HL-60 (cell line): Measurements from ENCODE around the gene LRRC49.

Experiments used
- DNase-seq, 2 experiments: peaks; one replicate each; pipeline ENCODE4 v3.0.0-alpha.2; 2010 to 2020; ENCODE audit warnings: low read depth in 1 of 2, low spot score in 1 of 2
- H3K27ac ChIP-seq: fragments of 250-450 bp; sonication (Bioruptor Pico); replicated peaks from 2 replicates; pipeline ENCODE4 v1.5.1; 2020; ENCODE audit warnings: mild to moderate bottlenecking, moderate library complexity
- H3K27me3 ChIP-seq: fragments of 250-450 bp; sonication (Bioruptor Pico); 2 replicates; pipeline ENCODE4 v1.5.1; 2021; ENCODE audit warnings: mild to moderate bottlenecking, moderate library complexity; ENCODE audit not compliant: insufficient read depth, poor library complexity, severe bottlenecking
- H3K4me3 ChIP-seq: replicated peaks from 2 replicates; pipeline ENCODE4 v1.5.1; 2011; ENCODE audit warnings: mild to moderate bottlenecking, control low read depth, low read length; ENCODE audit not compliant: insufficient read depth
- GABPA ChIP-seq: IDR thresholded peaks from 2 replicates; pipeline ENCODE4 v1.6.1; 2012; ENCODE audit warnings: low read depth
- POLR2AphosphoS5 ChIP-seq: IDR thresholded peaks from 2 replicates; pipeline ENCODE4 v1.6.1; 2012; ENCODE audit warnings: low read depth
- SPI1 ChIP-seq: IDR thresholded peaks from 2 replicates; pipeline ENCODE4 v1.6.1; 2012; ENCODE audit warnings: low read depth, mild to moderate bottlenecking, borderline replicate concordance
- TF ChIP-seq, protein P1 (sequence below): IDR thresholded peaks from one replicate; pipeline ENCODE4 v1.5.1; 2011; ENCODE audit warnings: low read length, control low read depth, inconsistent platforms; ENCODE audit not compliant: insufficient read depth
- TF ChIP-seq, protein P2 (sequence below): IDR thresholded peaks from 2 replicates; pipeline ENCODE4 v1.6.1; 2012; ENCODE audit warnings: low read depth; ENCODE audit not compliant: insufficient replicate concordance

The LRRC49 gene

DNA sequence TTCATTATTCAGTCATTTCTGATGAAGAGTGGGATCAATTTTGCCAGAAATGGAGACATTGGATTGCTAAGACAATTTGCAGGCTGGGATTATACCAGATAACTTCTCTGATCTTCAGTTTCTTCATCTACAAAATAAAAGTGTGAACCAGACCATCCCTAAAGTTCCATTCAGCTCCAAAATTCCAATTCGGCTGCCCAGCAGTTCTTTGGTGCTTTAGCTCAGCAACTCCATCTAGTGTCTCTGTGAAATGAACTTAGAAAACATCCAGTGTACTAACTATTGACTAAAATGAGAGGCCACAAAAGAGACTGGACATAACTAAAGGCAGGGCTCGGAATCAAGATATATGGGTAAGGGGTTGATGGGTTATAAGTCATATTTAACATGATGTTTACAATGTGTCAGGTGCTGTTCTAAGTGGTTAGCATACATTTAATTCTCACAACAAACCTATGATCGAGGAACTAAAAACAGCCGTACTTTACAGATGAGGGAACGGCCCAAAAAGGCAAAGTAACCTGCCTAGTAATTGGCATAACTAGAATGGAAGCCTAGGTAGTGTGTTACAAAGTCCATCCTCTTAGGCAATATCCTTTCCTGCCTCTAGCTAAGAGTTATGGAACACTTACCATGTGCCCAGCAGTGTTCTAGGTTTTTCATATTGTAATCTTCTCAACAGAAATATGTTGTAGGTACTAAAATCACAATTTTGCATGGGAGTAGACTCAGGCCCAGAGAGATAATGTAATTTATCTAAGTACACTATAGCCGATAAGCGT is 17.4 kb upstream of the LRRC49 start:
- no peak for DNase-seq
- TF ChIP-seq, protein P1, sequence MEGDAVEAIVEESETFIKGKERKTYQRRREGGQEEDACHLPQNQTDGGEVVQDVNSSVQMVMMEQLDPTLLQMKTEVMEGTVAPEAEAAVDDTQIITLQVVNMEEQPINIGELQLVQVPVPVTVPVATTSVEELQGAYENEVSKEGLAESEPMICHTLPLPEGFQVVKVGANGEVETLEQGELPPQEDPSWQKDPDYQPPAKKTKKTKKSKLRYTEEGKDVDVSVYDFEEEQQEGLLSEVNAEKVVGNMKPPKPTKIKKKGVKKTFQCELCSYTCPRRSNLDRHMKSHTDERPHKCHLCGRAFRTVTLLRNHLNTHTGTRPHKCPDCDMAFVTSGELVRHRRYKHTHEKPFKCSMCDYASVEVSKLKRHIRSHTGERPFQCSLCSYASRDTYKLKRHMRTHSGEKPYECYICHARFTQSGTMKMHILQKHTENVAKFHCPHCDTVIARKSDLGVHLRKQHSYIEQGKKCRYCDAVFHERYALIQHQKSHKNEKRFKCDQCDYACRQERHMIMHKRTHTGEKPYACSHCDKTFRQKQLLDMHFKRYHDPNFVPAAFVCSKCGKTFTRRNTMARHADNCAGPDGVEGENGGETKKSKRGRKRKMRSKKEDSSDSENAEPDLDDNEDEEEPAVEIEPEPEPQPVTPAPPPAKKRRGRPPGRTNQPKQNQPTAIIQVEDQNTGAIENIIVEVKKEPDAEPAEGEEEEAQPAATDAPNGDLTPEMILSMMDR = no peak
- TF ChIP-seq POLR2AphosphoS5 (no peak), SPI1 (no peak), GABPA (no peak)
- TF ChIP-seq, protein P2, sequence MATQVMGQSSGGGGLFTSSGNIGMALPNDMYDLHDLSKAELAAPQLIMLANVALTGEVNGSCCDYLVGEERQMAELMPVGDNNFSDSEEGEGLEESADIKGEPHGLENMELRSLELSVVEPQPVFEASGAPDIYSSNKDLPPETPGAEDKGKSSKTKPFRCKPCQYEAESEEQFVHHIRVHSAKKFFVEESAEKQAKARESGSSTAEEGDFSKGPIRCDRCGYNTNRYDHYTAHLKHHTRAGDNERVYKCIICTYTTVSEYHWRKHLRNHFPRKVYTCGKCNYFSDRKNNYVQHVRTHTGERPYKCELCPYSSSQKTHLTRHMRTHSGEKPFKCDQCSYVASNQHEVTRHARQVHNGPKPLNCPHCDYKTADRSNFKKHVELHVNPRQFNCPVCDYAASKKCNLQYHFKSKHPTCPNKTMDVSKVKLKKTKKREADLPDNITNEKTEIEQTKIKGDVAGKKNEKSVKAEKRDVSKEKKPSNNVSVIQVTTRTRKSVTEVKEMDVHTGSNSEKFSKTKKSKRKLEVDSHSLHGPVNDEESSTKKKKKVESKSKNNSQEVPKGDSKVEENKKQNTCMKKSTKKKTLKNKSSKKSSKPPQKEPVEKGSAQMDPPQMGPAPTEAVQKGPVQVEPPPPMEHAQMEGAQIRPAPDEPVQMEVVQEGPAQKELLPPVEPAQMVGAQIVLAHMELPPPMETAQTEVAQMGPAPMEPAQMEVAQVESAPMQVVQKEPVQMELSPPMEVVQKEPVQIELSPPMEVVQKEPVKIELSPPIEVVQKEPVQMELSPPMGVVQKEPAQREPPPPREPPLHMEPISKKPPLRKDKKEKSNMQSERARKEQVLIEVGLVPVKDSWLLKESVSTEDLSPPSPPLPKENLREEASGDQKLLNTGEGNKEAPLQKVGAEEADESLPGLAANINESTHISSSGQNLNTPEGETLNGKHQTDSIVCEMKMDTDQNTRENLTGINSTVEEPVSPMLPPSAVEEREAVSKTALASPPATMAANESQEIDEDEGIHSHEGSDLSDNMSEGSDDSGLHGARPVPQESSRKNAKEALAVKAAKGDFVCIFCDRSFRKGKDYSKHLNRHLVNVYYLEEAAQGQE = no peak
- no peak overlapping the region for H3K27ac ChIP-seq
- H3K4me3 ChIP-seq = no peak overlapping the region
- no peaks in the 10 kb centered on the region for H3K27me3 ChIP-seq

DNA sequence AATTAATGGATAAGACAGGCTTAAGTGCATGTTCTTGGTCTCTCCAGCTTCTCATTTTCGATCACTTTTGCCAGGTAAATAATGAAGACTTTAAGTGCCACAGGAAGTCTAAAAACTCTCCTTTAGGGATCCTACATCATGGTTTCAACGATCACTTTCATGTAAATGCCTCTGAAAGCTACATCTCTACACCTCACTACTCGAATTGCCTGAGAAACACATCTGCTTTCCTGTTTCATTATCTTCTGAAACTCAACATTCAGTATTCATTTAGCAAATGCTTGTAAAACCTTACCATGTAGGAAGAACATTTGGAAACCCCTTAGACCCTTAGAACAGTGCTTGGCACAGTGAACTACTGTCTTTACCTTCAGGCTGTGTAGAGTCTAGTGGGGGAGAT is 16.6 kb upstream of the LRRC49 start:
- TF ChIP-seq POLR2AphosphoS5 (no peak), SPI1 (no peak), GABPA (no peak)
- TF ChIP-seq, protein P1 = no peak
- TF ChIP-seq, protein P2 = no peak
- Histone ChIP-seq H3K27me3 (no peaks in the 10 kb centered on the region), H3K4me3 (no peak overlapping the region), H3K27ac (no peak overlapping the region)
- DNase-seq = no peak

DNA sequence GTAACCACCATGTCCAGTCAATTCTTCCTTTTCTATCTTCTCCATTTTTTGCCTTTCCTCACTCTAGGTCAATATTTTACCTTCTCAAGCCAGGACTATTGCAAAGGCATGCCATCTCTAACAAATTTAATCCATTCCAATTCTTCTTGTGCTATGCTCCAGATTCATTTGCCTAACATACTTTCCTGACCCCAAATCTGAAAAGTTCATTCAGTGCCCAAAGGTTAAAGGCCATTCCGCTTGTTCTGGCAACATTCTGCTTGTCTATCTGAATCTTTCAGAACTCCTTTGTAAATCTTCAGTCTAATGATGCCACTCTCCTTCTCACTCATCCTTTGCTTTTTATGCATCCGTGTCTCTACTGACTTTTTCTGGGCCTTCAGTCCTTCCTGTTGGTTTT is 15.9 kb upstream of the LRRC49 start:
- no peak for DNase-seq
- TF ChIP-seq SPI1 = no peak
- TF ChIP-seq, protein P1 = no peak
- TF ChIP-seq GABPA = no peak
- no peaks in the 10 kb centered on the region for H3K27me3 ChIP-seq
- H3K27ac ChIP-seq = no peak overlapping the region
- no peak overlapping the region for H3K4me3 ChIP-seq

DNA sequence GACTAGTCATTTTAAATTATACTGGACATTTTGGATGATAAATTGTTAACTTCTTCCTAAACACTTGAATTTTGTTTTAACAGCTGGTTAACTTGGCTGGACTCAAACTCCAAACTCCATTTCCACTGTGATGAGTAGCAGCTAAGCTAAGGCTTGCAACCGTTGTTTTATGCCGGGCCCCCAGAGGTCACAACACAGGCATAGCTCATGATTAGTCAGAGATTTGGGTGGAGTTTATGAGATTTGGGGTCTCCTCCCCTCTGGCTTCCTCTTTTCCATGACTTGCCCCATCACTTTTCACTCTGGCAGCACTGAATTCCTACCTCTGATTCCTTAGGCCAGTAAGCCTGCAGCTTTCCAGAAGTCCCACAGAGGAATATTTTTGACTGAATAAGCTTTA is 13.2 kb upstream of the LRRC49 start:
- no peak for TF ChIP-seq POLR2AphosphoS5
- H3K27me3 ChIP-seq = no peaks in the 10 kb centered on the region
- DNase-seq = no peak

More for the DNA sequence above, 13.2 kb upstream of the LRRC49 start:
- no peak overlapping the region for H3K4me3 ChIP-seq
- no peak overlapping the region for H3K27ac ChIP-seq
